Natural killer cell (primary cell): ENCODE results near the gene CAPN8. TPM values are rescaled to one million over a fixed set of nuclear protein-coding genes. Genes with fewer than 3 reads are reported as not detected.

ENCODE experiments used
- ATAC-seq, 3 donors: fragments of 150-1000 bp in 2 of 3; fragments of 200-7000 bp in 1 of 3; cut with Tn5 transposase; 1 replicate in 1 of 3; 2 replicates in 2 of 3; pipeline ENCODE4 v1.10.0; 2021; ENCODE audit warnings: mild to moderate bottlenecking in 2 of 3, moderate library complexity in 2 of 3
- DNase-seq, 2 donors: peaks; one replicate each; pipeline versions ENCODE4 v3.0.0 to v3.0.0-alpha.2; 2013 to 2021; ENCODE audit warnings: mixed read lengths in 1 of 2
- H3K27ac ChIP-seq: one replicate; pipeline ENCODE4 v1.5.1; 2013; ENCODE audit warnings: mild to moderate bottlenecking, low read length
- H3K27me3 ChIP-seq: one replicate; pipeline ENCODE4 v1.6.1; 2013; ENCODE audit warnings: low read length; ENCODE audit not compliant: control insufficient read depth, insufficient read depth
- H3K36me3 ChIP-seq: one replicate; pipeline ENCODE4 v1.6.1; 2013; ENCODE audit warnings: low read length; ENCODE audit not compliant: control insufficient read depth, insufficient read depth
- H3K4me1 ChIP-seq: one replicate; pipeline ENCODE4 v1.6.1; 2013; ENCODE audit warnings: low read length; ENCODE audit not compliant: control insufficient read depth, insufficient read depth
- H3K4me3 ChIP-seq: one replicate; pipeline ENCODE4 v1.5.1; 2013; ENCODE audit warnings: low read length
- H3K9me3 ChIP-seq: one replicate; pipeline ENCODE4 v1.6.1; 2013; ENCODE audit warnings: low read length; ENCODE audit not compliant: control insufficient read depth, insufficient read depth
- H3K27ac Mint-ChIP-seq, 2 donors: one replicate each; pipeline ENCODE4 v1.8.0; 2022; ENCODE audit warnings: mild to moderate bottlenecking in 2 of 2, mixed read lengths in 2 of 2, moderate library complexity in 1 of 2
- H3K27me3 Mint-ChIP-seq, 2 donors: one replicate each; pipeline ENCODE4 v1.8.0; 2022; ENCODE audit warnings: low read depth in 2 of 2, mixed read lengths in 2 of 2
- H3K36me3 Mint-ChIP-seq: one replicate; pipeline ENCODE4 v1.8.0; 2022; ENCODE audit warnings: mixed read lengths
- H3K4me1 Mint-ChIP-seq, 2 donors: one replicate each; pipeline ENCODE4 v1.8.0; 2022; ENCODE audit warnings: mixed read lengths in 2 of 2
- H3K4me3 Mint-ChIP-seq: one replicate; pipeline ENCODE4 v1.8.0; 2022; ENCODE audit warnings: mild to moderate bottlenecking, moderate library complexity, mixed read lengths
- H3K9me3 Mint-ChIP-seq, 2 donors: one replicate each; pipeline ENCODE4 v1.8.0; 2022; ENCODE audit warnings: mixed read lengths in 2 of 2
- CTCF ChIP-seq: fragments of 200-600 bp; IDR thresholded peaks from one replicate; pipeline ENCODE4 v1.8.0; 2022; ENCODE audit warnings: antibody characterized with exemption
- WGBS: methylation state at CpG from one replicate; pipeline ENCODE4 v1.1.7; 2013; ENCODE audit warnings: missing lambda C conversion rate; ENCODE audit not compliant: insufficient coverage; 5-methylcytosine and 5-hydroxymethylcytosine counted together
- intact Hi-C: fragments of 100-400 bp; cut with micrococcal nuclease; formaldehyde crosslinking; loops from one replicate; pipeline ENCODE4 v1.14.2; 2022
- total RNA-seq, 4 donors: library from RNA; stranded (reverse); fragments of 120-200 nt in 1 of 4; gene quantifications; one replicate each; pipeline versions ENCODE4 v1.2.3 to v1.2.4, GENCODE V29; 2013 to 2022

CAPN8 gene
- total RNA-seq, 3 donors from 2014 or later (not counting 1 experiment from before 2014, with no cell fraction given): 0.18 to 6.7 (median 0.84) TPM

GRCh38 chr1:223622132-223622842 lies 43.2 kb downstream of the CAPN8 start:
- Histone ChIP-seq H3K36me3 (no peaks in the 10 kb centered on the region), H3K4me1 (no peaks in the 10 kb centered on the region), H3K27me3 (no peaks in the 10 kb centered on the region), H3K27ac (no peak overlapping the region), H3K9me3 (no peaks in the 10 kb centered on the region), H3K4me3 (no peak overlapping the region)
- no peaks in the 10 kb centered on the region for H3K27me3 Mint-ChIP-seq
- no peaks in the 10 kb centered on the region for H3K9me3 Mint-ChIP-seq
- no peak for ATAC-seq
- no peak for TF ChIP-seq CTCF
- no peaks in the 10 kb centered on the region for H3K36me3 Mint-ChIP-seq
- no peak overlapping the region for H3K4me3 Mint-ChIP-seq
- WGBS: 89% methylated on average over 17 of the region's 17 CpGs
- intact Hi-C loops: no loop called here
- DNase-seq: no peak
- H3K27ac Mint-ChIP-seq: no peak overlapping the region
- H3K4me1 Mint-ChIP-seq: no peaks in the 10 kb centered on the region

GRCh38 chr1:223621312-223621734 lies 44.2 kb downstream of the CAPN8 start:
- Mint-ChIP-seq H3K4me3 (no peak overlapping the region), H3K27ac (no peak overlapping the region), H3K4me1 (no peaks in the 10 kb centered on the region), H3K36me3 (no peaks in the 10 kb centered on the region), H3K9me3 (no peaks in the 10 kb centered on the region), H3K27me3 (no peaks in the 10 kb centered on the region)
- Histone ChIP-seq H3K4me1 (no peaks in the 10 kb centered on the region), H3K9me3 (no peaks in the 10 kb centered on the region), H3K36me3 (no peaks in the 10 kb centered on the region), H3K27me3 (no peaks in the 10 kb centered on the region), H3K4me3 (no peak overlapping the region), H3K27ac (no peak overlapping the region)
- intact Hi-C loops: no loop called here
- 49% methylated on average over 10 of the region's 10 CpGs for WGBS
- no peak for DNase-seq
- no peak for TF ChIP-seq CTCF
- ATAC-seq: no peak

GRCh38 chr1:223620297-223620897 lies 45.1 kb downstream of the CAPN8 start:
- Mint-ChIP-seq H3K4me1 (no peaks in the 10 kb centered on the region), H3K27me3 (no peaks in the 10 kb centered on the region), H3K27ac (no peak overlapping the region), H3K9me3 (no peaks in the 10 kb centered on the region), H3K36me3 (no peaks in the 10 kb centered on the region), H3K4me3 (no peak overlapping the region)
- 81% methylated on average over 9 of the region's 9 CpGs for WGBS
- TF ChIP-seq CTCF: no peak
- no peaks in the 10 kb centered on the region for H3K27me3 ChIP-seq
- H3K4me1 ChIP-seq: no peaks in the 10 kb centered on the region
- no peaks in the 10 kb centered on the region for H3K36me3 ChIP-seq
- H3K27ac ChIP-seq: no peak overlapping the region
- ATAC-seq (no peak), DNase-seq (no peak)
- intact Hi-C loops: no loop called here
- H3K4me3 ChIP-seq: no peak overlapping the region
- no peaks in the 10 kb centered on the region for H3K9me3 ChIP-seq

GRCh38 chr1:223618680-223619079 lies 46.8 kb downstream of the CAPN8 start:
- H3K4me1 ChIP-seq: no peaks in the 10 kb centered on the region
- no peak for DNase-seq
- no peak overlapping the region for H3K27ac ChIP-seq
- no peaks in the 10 kb centered on the region for H3K27me3 ChIP-seq
- intact Hi-C loops: no loop called here
- Mint-ChIP-seq H3K4me3 (no peak overlapping the region), H3K27me3 (no peaks in the 10 kb centered on the region), H3K36me3 (no peaks in the 10 kb centered on the region), H3K27ac (no peak overlapping the region), H3K4me1 (no peaks in the 10 kb centered on the region), H3K9me3 (no peaks in the 10 kb centered on the region)
- H3K9me3 ChIP-seq: no peaks in the 10 kb centered on the region
- WGBS: 86% methylated on average over 5 of the region's 5 CpGs
- ATAC-seq: no peak
- H3K36me3 ChIP-seq: no peaks in the 10 kb centered on the region
- TF ChIP-seq CTCF: no peak
- H3K4me3 ChIP-seq: no peak overlapping the region
